Hepatic stellate cell (primary cell): Measurements from ENCODE around the gene C10orf95.

ENCODE experiments used
- DNase-seq: peaks from one replicate; pipeline ENCODE4 v3.0.0; 2011; ENCODE audit warnings: low spot score

The C10orf95 gene

GRCh38 chr10:102416283-102416682 is 35.1 kb downstream of the C10orf95 start:
- no peak for DNase-seq

- DNase-seq: no peak
These were observed 36.6 kb downstream of the C10orf95 start for GRCh38 chr10:102414749-102415148.

- DNase-seq: no peak
These were observed 37.4 kb downstream of the C10orf95 start for GRCh38 chr10:102413806-102414561.

- no peak for DNase-seq
These were observed 38.2 kb downstream of the C10orf95 start for GRCh38 chr10:102413053-102413705.

GRCh38 chr10:102412293-102412692 is 39.0 kb downstream of the C10orf95 start:
- DNase-seq: no peak

DNA sequence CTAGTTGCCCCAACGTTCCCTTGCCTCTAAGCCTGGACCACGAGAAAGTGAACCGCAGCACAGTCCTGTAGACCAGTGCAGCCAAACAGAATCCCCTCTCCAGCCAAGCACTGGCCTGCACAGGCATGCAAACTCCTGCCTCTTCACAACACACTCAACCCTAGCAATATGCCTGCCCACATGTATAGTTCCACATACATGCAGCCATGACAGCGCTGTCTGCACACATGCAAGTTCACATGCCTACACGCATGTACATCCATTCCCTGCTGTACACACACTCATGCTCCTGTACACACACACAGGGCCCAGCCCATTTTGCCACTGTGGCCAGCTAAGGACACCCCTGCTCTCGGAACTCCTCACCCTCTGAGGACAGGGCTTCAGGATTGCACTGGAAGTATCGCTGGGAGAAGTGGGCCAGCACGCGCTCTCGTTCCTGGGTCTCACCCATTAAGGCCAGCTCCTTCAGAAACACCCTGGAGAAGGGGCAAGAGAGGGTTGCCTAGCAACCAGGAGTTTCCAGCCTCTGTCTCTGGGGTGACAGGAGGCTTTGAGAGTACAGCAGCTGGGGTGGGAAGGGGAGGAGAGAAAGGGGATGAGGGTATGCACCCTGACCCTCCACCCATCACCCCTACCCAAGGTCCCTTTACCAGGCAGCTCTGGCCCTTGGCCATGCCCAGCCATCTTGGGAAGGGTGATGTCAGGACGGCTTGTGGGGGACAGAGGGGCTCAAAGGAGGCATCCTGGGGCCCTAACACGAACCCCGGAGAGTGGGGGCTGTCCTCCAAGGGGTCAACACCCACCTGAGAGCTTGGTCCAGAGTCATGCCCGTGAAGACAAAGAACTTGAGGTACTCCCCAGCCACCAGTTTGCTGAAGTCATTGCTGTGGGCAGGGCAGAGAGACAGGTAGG is 39.7 kb downstream of the C10orf95 start:
- DNase-seq: no peak

DNA sequence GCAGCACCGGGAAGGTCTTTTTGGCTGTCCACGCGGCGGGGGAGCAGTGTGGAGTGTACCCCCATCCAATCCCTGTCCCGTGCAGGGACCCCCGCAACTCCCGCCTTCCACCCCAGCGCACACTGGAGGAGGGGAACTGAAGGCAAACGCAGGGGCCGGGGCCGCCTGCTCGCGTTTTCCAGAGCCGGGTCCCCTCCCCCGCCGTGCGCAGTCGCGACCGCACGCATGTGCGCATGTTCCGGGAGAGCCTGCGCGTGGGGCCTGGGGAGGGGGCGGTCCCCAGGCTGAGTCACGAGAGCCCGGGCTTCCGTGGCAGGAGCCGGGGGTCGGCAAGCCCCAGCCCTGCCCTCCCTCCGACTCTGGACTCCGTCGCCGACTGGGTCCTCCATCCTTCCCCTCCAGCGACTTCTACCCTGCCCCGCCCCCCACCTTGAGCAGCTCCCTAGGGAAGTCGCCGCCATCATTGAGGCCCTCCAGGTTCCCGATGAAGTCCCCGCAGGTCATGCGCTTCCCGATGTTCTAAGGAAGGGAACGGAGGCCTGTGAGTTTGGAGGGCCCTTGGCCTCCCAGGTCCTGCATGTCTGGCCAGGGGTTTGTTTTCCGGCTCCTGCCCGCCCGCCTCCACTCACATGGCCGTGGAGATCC is 40.8 kb downstream of the C10orf95 start:
- no peak for DNase-seq

DNA sequence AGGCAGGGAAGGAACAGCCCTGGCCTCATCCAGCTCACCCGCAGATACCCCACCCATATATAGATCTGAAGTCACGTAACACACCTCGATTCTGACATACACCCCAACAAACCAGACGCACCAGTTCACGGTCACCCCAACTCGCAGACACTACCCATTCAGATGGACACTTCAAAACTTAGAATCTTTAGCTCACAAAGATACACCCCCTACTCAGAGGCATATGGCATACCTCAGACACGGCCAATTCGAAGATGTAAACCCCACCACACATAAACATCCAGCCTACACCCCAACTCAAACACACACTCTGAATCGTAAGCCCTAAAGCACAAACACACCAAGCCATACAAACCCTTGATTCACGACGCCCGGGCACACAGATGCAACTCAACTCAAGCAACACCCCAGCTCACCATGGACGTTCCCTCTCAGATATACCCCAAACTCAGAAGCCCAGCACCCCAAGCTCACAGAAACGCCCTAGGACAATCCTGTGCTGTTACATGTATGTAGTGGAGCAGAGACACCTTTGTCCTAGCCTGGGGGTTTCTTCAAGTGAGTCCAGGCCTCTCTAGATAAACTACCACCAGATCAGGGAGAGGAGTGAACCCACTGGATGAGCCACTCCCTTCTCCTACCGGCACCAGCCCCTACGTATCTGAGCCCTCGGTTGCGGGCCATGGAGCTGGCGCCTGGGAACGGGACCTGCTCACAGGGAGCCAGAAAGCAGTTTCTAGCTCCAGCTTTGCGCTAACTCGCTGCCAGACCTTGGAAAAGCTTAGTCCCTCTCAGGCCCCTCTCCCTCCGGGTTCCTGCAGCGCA is 41.5 kb downstream of the C10orf95 start:
- no peak for DNase-seq

DNA sequence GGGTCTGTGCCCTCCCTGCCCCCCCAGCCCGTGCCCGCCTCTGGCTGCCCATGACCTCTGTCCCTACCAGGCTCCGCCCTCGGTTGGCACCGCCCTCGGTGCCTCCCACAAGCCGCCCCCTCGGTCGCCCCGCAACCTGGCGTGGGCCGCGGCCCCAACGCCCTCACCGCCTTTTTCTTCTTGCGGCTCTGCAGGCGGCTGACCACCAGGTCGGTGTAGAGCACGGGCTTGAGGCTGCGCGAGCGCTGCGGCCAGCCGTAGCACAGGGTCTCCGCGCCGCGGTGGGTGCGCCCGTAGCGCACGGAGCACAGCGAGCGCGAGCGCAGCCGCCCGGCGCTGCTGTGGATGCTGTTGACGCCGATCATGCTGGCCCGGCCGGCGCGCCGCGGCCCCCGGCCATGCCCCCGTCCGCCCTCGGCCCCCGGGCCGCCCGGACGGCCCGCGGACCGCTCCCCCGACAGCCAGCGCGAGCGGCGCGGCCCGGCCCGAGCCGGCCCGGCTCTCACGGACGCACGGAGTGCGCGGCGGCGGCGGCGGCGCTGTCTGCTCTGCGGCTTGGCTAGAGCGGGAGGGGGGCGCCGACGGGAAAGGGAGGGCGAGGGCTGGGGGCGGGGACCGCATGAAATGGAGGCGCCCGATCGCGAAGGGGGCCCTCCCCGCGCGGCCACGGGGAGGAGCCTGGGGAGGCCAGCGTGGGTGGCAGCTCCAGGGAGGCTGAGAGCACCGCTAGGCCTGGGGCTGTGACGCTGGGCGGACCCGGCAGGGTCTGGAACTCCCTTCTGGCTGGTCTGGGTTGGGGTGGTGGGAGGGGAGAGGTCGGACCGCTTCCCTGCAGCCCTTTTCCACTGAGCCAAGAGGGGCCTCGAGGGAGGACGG is 42.4 kb downstream of the C10orf95 start:
- peak; percentile 47 for DNase-seq

GRCh38 chr10:102408131-102408727 is 43.1 kb downstream of the C10orf95 start:
- DNase-seq: no peak

GRCh38 chr10:102407425-102408130 is 43.8 kb downstream of the C10orf95 start:
- DNase-seq: no peak

GRCh38 chr10:102406815-102407214 is 44.5 kb downstream of the C10orf95 start:
- no peak for DNase-seq

DNA sequence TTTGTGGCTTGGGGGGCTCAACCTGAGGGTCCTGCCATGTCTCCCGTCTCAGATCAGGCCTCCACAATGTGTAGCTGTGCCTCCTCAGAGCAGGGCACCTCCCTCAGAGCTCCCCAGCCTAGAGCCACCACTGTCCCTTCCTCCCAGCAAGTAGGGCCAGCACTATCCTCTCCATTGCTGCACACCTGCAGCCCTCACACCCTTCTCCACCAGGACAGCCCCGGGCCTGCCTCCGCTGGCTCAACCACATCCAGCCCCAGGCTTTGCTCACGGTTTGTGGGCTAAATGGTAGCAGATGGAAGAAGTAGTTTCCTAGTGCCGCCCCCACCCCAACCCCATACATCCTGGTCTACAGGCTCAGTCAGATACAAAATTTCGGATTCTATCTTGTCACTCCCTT is 45.7 kb downstream of the C10orf95 start:
- no peak for DNase-seq

DNA sequence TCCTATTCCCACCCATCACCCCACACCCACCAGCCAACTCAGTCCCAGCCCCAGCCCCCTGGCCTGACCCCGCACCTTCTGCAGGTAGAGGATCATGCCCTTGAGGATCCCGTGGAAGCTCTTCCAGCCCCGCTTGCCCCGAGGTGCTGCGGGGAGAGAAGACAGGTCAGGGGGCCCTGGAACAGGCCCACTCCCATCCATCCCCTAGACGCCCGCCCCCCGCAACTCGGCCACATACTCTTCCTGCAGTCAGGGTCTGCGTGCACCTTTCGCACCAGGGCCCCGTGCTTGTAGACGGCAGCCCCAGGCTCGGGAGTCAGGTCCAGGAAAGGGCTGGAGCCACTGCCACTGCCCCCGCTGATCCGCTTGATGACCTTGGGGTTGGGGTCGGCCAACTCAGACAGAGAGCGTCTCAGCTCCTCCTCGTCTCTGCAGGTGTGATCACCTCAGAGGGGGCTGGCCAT is 46.2 kb downstream of the C10orf95 start:
- no peak for DNase-seq

GRCh38 chr10:102404361-102405107 is 46.8 kb downstream of the C10orf95 start:
- DNase-seq: no peak

DNA sequence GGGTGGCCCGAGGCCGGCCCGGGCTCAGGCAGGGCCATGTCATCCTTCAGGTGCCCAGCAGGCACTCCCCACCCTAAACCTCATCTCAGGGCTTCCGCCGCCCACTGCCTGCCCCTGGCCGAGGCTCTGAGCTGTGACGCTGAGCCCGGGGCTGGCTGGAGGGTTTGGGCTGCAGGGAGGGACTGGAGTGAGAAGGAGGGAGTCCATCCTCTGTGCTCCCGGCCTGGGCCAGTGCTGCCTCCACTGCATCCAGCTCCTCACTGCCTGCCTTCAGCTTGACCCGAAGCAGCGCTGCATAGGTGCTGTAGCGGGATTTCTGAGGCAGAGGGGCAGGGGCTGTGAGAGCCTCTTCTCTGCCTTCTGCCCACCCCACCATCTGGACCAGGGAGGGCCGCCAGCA is 48.2 kb downstream of the C10orf95 start:
- DNase-seq: no peak

GRCh38 chr10:102402512-102402896 is 48.8 kb downstream of the C10orf95 start:
- DNase-seq: no peak
